ENCODE data around the gene EVC2. TPM values are rescaled to one million over a fixed set of nuclear protein-coding genes. Genes with fewer than 3 reads are reported as not detected.

Gene EVC2
- total RNA-seq, 4 donors from 2014 or later, result 8.3 to 12.4 (median 9.9) TPM

DNA sequence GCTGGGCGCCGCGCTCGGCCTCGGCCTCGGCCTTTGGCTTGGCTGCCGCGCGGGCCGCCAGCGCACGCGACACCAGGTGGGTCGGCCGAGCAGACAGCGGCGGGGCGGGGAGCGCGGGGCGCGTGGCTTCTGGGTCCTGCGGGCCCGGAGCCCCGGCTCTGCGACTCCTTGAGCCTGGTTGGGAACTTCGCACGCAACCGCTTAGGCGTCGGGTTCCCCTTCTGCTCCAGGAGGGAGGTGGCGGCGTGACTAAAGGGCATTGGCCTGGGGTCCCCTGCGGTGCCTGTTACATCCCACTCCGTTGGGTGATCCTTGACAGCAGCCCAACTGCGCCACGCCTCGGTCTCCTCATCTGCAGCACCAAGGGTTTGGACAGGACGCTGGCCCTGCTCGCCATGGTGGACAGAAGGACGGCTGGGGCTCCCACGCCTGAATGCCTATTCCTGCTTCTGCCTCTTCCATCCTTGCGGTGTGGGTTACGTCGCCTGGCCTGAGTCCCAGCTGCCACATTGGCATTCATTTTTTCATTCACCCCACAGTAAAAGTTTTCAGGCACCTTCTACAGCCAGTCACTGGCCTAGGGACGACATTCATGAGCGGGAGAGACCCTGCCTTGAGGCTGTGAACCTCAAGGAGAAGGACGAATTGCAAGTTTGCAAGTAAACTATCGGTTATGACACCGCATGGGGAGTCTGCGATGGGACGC lies 3.3 kb upstream of the EVC2 start:
- no peaks in the 10 kb centered on the region for H3K36me3 ChIP-seq
- 34% methylated on average over 19 of the region's 52 CpGs for WGBS
- peaks cover 27 to 57% (median 56%) of the 10 kb centered on the region in 4 donors for H3K4me1 ChIP-seq
- H3K9me3 ChIP-seq, result peaks cover 0 to 12% (median 3%) of the 10 kb centered on the region in 4 donors
- peak overlapping the region; percentile 87 to 91 (median 89) for H3K27ac ChIP-seq (replicated peaks in 1 of 4)
- TF ChIP-seq POLR2A (IDR thresholded peaks at IDR 0.05; ENCODE audit: low read depth) (no peak), CTCF (IDR thresholded peaks at IDR 0.05) (no peak), EP300 (IDR thresholded peaks at IDR 0.05) (no peak), POLR2AphosphoS5 (IDR thresholded peaks at IDR 0.05) (peak in 1 of 2 donors; percentile 17)
- no peaks in the 10 kb centered on the region for H3K27me3 ChIP-seq
- H3K4me3 ChIP-seq, result peak overlapping the region; percentile 62 to 69 (median 64)
- intact Hi-C loops (cut with DNase I), result no loop called here
- DNase-seq (ENCODE audit: extremely low spot score), result no peak

DNA sequence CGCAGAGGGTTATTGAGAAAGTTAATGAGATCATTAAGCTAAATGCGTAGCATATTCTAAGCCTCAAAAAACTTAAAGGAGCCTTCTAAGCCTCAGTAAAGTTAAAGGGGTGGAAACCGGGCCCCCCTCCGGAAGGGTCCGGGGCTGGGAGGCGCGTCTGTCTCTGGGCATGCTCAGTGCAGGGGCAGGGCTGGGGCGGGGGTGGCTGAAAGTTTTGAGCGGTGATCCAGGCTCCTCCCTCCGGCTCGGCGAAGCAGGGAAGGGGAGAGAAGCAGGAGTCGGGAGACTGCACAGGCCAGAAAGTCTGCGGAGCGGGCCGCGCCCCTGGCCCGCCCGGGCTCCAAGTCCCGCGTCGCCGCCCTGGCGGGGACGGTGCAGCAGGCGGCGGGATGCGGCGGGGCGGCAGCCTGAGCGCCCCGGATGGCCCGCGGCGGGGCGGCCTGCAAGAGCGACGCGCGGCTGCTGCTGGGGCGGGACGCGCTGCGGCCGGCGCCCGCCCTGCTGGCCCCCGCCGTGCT lies 2.7 kb upstream of the EVC2 start, which contains the start of gene EVC:
EVC (plus strand) TSS at position 241 of the 518 bp plus-strand sequence; CDS start at position 421, 180 bp downstream.
- intact Hi-C loops (cut with DNase I), result no loop called here
- Histone ChIP-seq H3K27me3 (no peaks in the 10 kb centered on the region), H3K4me3 (peak within 1 kb of the TSS; percentile 62 to 69 (median 64)), H3K4me1 (peaks cover 27 to 60% (median 59%) of the 10 kb centered on the region in 4 donors), H3K36me3 (no peaks in the 10 kb centered on the region), H3K27ac (replicated peaks in 1 of 4) (peak within 1 kb of the TSS; percentile 87 to 91 (median 89)), H3K9me3 (peaks cover 0 to 12% (median 3%) of the 10 kb centered on the region in 4 donors)
- peak; percentile 94 for DNase-seq (ENCODE audit: extremely low spot score)
- WGBS, result 0% methylated on average over 13 of the region's 49 CpGs
- TF ChIP-seq CTCF (IDR thresholded peaks at IDR 0.05) (no peak), POLR2AphosphoS5 (IDR thresholded peaks at IDR 0.05) (peak; percentile 47 to 59)

- Histone ChIP-seq H3K4me3 (peak overlapping the region; percentile 62 to 69 (median 64)), H3K36me3 (no peaks in the 10 kb centered on the region), H3K27ac (replicated peaks in 1 of 4) (peak overlapping the region; percentile 87 to 91 (median 89)), H3K27me3 (no peaks in the 10 kb centered on the region), H3K9me3 (peaks cover 0 to 9% (median 3%) of the 10 kb centered on the region in 4 donors), H3K4me1 (peaks cover 27 to 60% (median 59%) of the 10 kb centered on the region in 4 donors)
- peak; percentile 23 to 52 (median 24) for TF ChIP-seq CTCF (IDR thresholded peaks at IDR 0.05)
- TF ChIP-seq POLR2AphosphoS5 (IDR thresholded peaks at IDR 0.05), result no peak
- TF ChIP-seq POLR2A (IDR thresholded peaks at IDR 0.05; ENCODE audit: low read depth), result no peak
- no peak for DNase-seq (ENCODE audit: extremely low spot score)
- intact Hi-C loops (cut with DNase I), result no loop called here
- WGBS, result 18% methylated on average over 13 of the region's 13 CpGs
These were observed 2.0 kb upstream of the EVC2 start for GRCh38 chr4:5710065-5710960.

- Histone ChIP-seq H3K27ac (replicated peaks in 1 of 4) (peak overlapping the region; percentile 87 to 91 (median 89)), H3K9me3 (no peaks in the 10 kb centered on the region), H3K27me3 (no peaks in the 10 kb centered on the region), H3K36me3 (peaks cover 0 to 2% (median under 1%) of the 10 kb centered on the region in 4 donors), H3K4me3 (peak overlapping the region; percentile 76 to 93 (median 77)), H3K4me1 (peaks cover 27 to 60% (median 59%) of the 10 kb centered on the region in 4 donors)
- TF ChIP-seq POLR2AphosphoS5 (IDR thresholded peaks at IDR 0.05), result no peak
- TF ChIP-seq EP300 (IDR thresholded peaks at IDR 0.05), result no peak
- TF ChIP-seq POLR2A (IDR thresholded peaks at IDR 0.05; ENCODE audit: low read depth), result no peak
- no peak for TF ChIP-seq CTCF (IDR thresholded peaks at IDR 0.05)
- 72% methylated on average over 7 of the region's 8 CpGs for WGBS
- DNase-seq (ENCODE audit: extremely low spot score), result no peak
- intact Hi-C loops (cut with DNase I), result no loop called here
These were observed 832 bp upstream of the EVC2 start for GRCh38 chr4:5709207-5709575.

All from esophagus muscularis mucosa (tissue), 4 donors.